HL-60/S4 treated with retinoic acid at 250 ng/mL for 4 days and 3 days (cell line): ENCODE data around the gene DUSP2.

ENCODE experiments used
- in situ Hi-C: fragments of 300-500 bp; cut with MboI; formaldehyde crosslinking; loops from 2 replicates; pipeline ENCODE4 v1.7.0; 2022; ENCODE audit warnings: low sequenced_read_pairs

Gene DUSP2, protein sequence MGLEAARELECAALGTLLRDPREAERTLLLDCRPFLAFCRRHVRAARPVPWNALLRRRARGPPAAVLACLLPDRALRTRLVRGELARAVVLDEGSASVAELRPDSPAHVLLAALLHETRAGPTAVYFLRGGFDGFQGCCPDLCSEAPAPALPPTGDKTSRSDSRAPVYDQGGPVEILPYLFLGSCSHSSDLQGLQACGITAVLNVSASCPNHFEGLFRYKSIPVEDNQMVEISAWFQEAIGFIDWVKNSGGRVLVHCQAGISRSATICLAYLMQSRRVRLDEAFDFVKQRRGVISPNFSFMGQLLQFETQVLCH

DNA sequence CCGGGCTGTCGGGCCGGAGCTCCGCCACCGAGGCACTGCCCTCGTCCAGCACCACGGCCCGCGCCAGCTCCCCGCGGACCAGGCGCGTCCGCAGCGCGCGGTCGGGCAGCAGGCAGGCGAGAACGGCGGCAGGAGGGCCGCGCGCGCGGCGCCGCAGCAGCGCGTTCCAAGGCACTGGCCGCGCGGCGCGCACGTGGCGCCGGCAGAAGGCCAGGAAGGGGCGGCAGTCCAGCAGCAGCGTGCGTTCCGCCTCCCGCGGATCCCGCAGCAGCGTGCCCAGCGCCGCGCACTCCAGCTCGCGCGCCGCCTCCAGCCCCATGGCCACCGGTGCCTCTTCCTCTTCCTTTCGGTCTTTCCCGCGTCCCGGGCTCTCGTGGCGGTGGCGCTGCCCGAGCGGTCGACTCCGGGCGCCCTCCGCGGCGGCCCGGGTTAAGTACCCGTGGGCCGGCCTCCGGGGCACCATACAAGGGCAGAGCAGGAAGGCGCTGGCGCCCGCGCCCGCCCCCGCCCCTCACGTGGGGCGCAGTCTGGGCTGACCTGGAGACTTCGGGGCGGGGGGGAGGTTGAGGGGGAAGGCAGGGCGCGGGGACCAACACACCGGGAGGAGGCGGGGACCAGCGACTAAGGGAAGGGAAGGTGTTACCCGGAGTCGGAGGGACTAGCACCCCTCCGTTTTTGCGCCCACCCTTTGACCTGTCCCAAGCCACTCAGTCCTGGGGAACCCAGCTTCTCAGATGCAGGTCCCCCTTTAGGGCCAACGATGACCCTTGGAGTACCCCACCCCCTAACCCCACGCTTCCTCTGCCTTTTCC is at the start of gene DUSP2:
Gene DUSP2 (minus strand): TSS at position 405 of the 812 bp plus-strand sequence. CDS start 86 bp downstream, at position 319.
- in situ Hi-C loops, result no loop called here

DNA sequence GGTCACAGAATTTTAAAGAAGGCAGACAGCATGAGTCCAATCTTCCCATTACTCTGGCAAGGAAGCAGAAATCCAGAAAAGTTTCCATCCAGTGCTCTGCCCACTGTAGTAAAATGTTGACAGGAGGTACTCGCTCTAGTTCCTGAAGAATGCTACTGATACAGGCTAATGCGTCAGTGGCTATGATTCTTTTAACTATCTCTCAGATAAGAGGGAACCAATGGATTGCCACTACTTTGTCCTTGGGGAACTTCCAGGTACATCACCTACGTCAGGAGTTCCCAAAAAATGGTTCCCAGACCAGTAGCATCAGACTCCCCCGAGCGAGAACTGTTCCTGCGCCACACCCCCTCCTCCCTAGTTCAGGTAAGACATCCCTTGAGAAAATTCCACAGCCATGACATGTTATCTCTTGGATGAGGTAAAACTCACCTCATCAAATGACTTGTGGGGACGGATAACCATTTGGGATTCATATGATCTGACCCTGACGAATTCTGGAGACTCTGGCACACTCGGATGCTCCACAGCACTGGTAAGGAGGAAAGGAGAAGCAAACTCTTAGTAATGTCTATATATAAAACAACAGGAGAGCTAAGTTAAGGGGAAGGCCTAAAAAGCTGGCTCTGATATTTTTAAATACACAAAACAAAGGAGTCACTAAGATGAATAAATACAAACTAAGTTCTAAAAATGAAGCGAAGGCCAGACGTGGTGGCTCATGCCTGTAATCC is 46.9 kb upstream of the DUSP2 start:
- in situ Hi-C loops, result loop anchor here (25.0 kb wide), 1 partner anchor 180 kb away; no protein-coding TSS in a partner anchor

DNA sequence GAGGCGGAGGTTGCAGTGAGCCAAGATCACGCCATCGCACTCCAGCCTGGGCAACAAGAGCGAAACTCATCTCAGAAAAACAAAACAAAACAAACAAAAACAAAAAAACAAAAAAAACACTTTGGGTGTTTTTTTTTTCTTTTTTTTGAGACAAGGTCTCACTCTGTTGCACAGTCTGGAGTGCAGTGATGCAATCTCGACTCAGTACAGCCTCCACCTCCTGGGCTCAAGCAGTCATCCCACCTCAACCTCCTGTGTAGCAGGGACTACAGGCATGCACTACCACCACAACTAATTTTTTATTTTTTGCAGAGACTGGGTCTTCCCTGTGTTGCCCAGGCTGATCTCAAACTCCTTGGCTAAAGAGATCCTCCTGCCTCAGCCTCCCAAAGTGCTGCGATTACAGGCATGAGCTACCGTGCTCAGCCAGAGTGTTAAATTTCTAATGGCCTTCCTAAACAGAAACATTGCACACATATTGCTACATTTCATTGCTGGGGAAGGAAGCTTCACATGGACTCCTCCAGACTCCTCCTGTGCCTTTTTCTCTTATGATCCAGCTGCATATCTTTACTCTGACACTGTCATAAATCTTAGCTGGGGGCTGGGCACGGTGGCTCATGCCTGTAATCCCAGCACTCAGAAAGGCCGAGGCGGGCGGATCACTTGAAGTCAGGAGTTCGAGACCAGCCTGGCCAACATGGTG is 43.7 kb upstream of the DUSP2 start:
- in situ Hi-C loops, result loop anchor here (25.0 kb wide), 1 partner anchor 177 kb away; no protein-coding TSS in a partner anchor

DNA sequence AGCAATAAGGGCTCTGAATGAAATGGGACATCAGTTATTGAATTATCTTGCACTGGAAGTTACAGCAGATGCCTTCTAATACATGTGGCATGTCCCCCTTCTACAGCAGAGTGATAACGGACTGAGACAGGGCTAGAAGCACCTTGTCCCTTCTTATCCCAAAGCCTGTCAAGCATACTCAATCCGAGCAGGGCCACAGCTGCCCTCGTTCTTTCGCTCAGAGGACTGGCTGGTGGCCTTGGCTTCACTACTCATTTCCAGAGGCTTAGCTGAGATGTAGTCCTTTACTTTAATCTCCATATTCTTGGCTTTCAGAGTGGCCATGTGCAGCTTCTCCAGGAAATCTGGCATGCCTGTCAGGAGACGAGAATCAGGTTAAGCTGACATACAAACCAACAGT is 41.3 kb upstream of the DUSP2 start:
- in situ Hi-C loops, result loop anchor here (25.0 kb wide), 1 partner anchor 174 kb away; no protein-coding TSS in a partner anchor

DNA sequence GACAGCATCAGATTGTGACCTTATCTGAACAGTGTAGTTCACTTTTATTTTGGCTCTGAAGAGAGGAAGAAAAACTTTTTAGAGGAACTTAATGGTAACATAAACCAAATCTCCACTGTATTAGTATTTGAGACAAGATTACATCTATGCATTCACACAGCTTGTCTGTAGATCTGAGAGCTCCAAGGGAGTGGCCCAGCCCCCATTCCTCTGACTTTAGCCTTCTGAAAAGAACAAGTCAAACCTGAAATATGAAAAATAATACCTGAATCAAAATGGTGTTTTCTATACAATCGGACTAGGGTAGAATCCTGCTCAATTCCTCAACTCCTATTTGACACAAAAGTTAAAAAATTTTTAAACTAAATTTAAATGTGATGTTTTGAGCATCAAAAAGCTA is 40.3 kb upstream of the DUSP2 start:
- in situ Hi-C loops, result loop anchor here (25.0 kb wide), 1 partner anchor 173 kb away; no protein-coding TSS in a partner anchor

DNA sequence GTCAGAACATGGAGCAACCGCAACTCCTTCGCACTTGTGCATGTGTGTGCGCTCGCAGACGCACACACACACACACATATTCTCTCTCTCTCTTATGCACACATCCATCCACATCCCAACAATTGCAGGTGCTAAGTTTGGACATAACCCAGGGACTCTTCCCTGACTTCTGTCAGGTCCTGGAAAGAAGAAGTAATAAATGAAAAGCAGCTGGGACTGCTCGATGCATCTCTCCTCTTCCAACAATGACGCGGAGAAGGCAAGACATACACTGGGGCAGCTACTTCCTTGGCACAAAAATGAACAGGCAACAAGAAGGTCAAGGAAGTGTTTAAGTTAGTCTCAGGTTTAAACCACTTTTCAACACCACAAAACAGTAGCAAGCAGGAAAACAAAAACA is 39.7 kb upstream of the DUSP2 start:
- in situ Hi-C loops, result loop anchor here (25.0 kb wide), 1 partner anchor 173 kb away; no protein-coding TSS in a partner anchor

DNA sequence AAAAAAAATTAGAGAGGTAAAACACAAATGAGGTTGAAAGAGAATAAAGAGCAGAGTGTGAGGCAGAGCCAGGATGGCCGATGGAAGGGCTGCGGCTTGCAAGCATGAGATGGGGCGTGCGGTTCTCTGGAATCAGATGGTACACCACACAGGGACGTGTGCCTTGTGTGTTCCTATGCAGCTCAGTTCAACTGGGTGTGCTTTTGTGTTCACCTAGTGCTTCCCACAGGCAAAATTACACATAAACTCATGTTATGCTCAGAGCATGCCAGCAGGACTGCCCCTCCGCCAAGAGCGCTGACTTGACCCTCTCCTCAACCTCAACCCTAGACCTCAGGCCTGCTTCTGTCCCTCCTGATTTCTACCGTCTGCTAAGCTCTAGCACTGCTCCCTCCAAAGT is 38.9 kb upstream of the DUSP2 start:
- in situ Hi-C loops, result loop anchor here (25.0 kb wide), 1 partner anchor 172 kb away; no protein-coding TSS in a partner anchor

DNA sequence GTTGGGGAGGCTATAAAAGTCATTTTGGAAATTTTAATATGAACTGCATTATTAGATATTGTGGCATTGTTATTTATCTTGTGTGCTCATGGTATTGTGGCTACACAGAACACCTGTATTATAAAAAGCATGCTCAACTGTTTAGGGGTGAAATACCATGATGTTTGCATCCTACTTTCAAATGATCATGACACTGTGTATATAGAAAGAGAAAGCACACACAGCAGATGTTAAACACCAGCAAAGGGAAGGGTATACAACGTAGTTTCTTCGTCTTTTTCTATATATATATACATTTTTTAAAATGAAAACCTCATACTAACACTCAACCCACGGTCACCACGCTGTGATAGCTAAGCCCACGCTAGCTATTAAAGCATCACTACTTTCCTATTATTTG is 36.3 kb upstream of the DUSP2 start:
- in situ Hi-C loops, result loop anchor here (25.0 kb wide), 1 partner anchor 169 kb away; no protein-coding TSS in a partner anchor

DNA sequence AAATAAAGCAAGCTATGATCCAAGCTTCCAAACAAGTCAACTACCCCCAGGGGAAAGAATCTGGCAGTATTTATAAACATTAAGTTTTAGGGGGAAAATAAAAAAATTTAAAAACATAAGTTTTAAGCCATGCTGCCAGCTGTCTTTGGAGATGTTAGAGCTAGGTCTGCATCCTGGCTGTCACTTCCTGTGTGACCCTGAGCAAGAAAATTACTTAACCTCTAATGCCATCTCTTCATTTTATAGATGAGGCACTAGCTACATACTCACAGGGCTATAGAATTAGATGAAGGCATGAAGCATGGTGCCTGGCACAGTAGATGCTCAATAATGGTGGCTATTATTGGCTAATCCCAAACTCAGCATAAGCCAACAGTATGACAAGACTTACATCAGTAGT is 35.3 kb upstream of the DUSP2 start:
- in situ Hi-C loops, result loop anchor here (25.0 kb wide), 1 partner anchor 168 kb away; no protein-coding TSS in a partner anchor

DNA sequence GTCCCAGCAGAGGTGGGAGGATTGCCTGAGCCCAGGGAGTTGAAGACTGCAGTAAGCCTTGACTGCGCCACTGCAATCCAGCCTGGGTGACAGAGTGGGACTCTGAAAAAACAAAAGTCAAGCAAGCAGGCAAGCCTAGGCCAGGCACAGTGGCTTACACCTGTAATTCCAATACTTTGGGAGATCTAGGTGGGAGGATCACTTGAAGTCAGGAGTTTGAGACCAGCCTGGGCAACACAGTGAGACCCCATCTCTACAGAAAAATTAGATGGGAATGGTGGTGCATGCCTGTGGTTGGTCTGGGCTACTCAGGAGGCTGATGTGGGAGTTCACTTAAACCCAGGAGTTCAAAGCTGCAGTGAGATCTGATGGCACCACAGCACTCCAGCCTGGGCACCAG is 34.8 kb upstream of the DUSP2 start:
- in situ Hi-C loops, result loop anchor here (25.0 kb wide), 1 partner anchor 168 kb away; no protein-coding TSS in a partner anchor

DNA sequence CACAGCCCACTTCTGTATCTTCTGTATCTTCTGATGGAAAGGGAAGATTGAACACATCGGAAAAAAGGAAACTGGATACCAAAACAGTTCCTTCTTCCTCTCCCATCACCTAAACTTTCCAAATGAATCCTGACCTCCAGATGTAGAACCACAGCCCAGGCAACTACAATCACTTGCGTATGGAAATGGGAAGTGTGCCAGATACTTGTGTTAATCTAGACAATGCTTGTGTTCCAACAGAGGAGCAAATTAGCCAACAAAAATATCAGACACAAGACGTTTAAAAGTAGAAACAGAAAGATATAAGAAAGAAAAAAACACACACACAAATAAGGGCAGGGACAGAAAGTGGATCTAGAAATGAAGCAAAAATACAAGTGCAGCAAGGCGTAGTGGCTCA is 31.4 kb upstream of the DUSP2 start:
- in situ Hi-C loops, result loop anchor here (25.0 kb wide), 1 partner anchor 164 kb away; no protein-coding TSS in a partner anchor

DNA sequence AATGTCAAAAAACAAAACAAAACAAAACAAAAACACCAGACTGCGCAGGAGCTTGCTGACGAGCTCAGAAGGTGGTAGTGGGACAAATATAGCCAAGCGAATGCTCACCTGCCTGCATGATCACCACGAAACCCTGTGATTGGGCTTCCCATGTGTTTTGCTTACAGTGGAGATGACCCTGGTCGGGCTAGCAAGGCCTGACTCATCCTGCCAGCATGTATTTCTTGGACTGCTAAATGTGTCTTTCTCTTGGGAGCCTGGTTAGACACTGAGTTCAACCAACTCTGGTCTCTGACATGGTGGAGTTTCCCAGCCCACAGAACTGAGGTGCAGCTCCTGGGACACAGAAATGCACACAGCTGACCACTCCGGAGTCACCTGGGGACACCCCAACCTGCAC is 30.7 kb upstream of the DUSP2 start:
- in situ Hi-C loops, result loop anchor here (25.0 kb wide), 1 partner anchor 164 kb away; no protein-coding TSS in a partner anchor

DNA sequence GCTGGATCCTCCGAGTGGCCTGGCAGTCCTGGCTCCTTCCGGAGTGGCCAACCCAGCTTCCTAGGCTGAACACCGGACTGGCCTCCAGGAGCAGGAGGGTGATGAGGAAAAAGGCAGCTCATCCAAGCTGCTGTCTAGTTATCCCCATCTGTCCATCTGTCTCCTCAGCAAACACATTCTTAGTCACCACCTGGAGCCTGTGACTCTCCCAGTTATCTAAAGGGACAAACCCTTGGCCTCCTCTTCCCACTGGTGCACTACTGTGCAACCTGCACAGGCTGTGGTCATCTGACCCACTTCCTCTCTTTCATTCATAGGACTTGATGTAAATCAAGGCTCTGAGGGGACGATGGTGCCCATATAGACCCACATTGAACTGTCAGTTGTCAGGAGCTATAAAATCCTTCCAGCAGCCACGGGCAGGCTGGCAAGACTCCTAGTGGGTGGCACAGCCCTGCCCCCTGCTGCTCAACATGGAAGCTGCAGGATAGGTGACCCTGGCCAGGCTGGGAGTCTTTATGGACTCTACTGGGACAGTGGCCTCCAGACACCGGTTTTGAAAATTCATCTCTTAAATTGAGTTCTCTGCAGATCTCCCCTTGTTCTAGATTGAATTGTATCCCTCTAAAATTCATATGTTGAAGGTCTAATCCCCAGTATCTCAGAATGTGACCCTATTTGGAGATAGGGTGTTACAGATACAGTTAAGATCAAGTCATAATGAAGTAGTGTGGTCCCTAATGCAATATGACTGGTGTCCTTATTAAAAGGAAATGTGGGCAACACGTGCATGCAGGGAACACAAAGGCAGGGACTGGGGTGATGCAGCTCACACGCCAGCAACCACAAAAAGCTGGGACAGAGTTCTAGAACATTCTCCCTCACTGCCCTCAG is 29.3 kb upstream of the DUSP2 start:
- in situ Hi-C loops, result loop anchor here (25.0 kb wide), 1 partner anchor 162 kb away; no protein-coding TSS in a partner anchor

DNA sequence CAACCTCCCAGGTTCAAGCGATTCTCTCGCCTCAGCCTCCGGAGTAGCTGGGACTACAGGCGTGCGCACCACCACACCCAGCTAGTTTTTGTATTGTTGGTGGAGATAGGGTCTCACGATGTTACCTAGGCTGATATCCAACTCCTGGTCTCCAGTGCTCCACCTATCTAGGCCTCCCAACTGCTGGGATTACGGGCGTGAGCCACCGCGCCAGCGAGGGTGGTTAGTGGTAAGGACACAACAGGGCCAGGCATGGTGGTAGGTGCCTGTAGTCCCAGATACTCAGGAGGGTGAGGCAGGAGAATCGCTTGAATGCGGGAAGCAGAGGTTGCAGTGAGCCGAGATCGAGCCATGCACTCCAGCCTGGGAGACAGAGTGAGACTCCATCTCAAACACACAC is 26.6 kb upstream of the DUSP2 start:
- in situ Hi-C loops, result no loop called here

DNA sequence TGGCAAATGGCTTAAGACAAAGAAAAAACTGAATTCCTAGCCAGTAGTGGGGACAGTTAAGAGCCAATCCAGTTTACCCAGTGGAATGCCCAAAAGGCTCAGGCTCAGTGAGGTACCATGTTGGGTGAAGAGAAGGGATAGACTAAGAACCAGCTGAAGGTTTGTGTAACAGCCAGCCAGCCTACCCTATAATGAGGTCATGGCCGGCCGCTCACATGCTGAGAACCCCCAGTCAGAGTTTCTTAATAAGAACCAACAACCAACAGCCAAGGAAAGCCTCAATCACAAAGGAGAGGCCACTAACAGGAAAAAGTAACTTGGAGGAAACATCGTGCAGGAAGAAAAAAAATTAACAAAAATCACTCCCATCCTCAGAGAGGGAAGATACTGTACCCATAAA is 25.4 kb upstream of the DUSP2 start:
- in situ Hi-C loops, result no loop called here

DNA sequence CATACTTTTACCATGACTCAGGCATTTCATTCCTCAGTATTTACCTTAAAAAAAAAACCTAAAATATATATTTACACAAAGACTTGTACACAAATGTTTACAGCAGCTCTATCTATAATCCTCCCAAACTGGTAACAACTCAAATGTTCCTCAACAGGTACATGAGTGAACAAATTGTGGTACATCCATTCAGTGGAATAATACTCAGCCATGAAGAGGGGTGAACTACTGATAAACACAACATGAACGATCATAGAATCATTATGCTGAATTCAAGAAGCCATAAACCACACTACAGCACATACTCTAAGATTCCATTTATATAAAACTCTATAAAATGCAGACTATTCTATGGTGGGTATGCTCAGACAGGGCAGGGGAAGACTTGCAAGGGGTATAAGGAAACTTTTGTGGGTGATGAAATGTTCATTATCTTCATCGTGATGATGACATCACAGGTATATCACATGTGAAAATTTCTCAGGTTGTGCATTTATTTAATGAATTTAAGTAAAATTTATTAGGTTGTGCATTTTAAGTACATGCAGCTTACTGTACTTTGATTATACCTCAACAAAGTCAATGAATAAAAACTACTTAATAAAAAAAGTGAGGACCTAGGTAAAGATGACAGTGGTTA is 24.7 kb upstream of the DUSP2 start:
- in situ Hi-C loops, result no loop called here

DNA sequence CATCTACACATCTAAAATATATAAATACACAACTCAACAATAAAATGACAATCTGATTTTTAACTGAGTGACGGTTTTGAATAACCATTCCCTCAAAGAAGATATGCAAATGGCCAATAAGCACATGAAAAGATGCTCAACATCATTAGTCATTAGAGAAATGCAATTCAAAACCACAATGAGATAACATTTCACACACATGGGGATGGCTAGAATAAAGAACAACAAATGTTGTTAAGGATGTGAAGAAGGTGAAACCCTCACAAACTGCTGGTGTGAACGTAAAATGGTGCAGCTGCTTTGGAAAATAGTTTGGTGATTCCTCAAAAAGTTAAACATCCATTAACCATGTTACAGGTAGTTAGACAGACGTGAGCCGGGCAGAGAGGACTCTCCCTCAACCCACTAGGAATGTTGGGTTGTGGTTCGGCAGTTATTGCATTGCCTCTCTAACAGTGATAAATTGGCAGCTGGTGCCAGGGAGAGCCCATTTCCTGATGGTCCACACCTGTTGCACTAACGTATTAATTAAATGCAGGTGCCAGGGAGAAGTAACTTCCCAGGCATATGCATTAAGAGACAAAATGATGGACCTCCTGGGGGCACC is 22.3 kb upstream of the DUSP2 start:
- in situ Hi-C loops, result no loop called here
